Smooth muscle cell (in vitro differentiated cells): ENCODE results near the gene SLC9C1. TPM values are rescaled to one million over a fixed set of nuclear protein-coding genes. Genes with fewer than 3 reads are reported as not detected.

Experiments used
- DNase-seq: peaks from one replicate; lab custom pipeline; 2025; ENCODE audit not compliant: unreplicated experiment; lab: John Stamatoyannopoulos, UW
- H2AFZ ChIP-seq: fragments of 200-600 bp; sonication (generic); 2 replicates; pipeline ENCODE4 v1.6.0; 2016; ENCODE audit warnings: antibody characterized with exemption, low read depth, mild to moderate bottlenecking
- H3F3A ChIP-seq: fragments of 200-600 bp; sonication (generic); 2 replicates; pipeline ENCODE4 v1.6.0; 2017; ENCODE audit warnings: antibody characterized with exemption, low read depth
- H3K27ac ChIP-seq: fragments of 200-600 bp; sonication (generic); 2 replicates; pipeline ENCODE4 v1.5.1; 2016; ENCODE audit warnings: low read depth, mild to moderate bottlenecking
- H3K27me3 ChIP-seq: fragments of 200-600 bp; sonication (generic); 2 replicates; pipeline ENCODE4 v1.6.1; 2016; ENCODE audit warnings: low read depth, mild to moderate bottlenecking
- H3K36me3 ChIP-seq: fragments of 200-600 bp; sonication (generic); 2 replicates; pipeline ENCODE4 v1.5.1; 2016; ENCODE audit warnings: low read depth
- H3K4me1 ChIP-seq: fragments of 200-600 bp; sonication (generic); 2 replicates; pipeline ENCODE4 v1.5.1; 2016; ENCODE audit warnings: low read depth
- H3K4me2 ChIP-seq: fragments of 200-600 bp; sonication (generic); 2 replicates; pipeline ENCODE4 v1.6.0; 2016; ENCODE audit warnings: mild to moderate bottlenecking
- H3K4me3 ChIP-seq: fragments of 200-600 bp; sonication (generic); 2 replicates; pipeline ENCODE4 v1.5.1; 2016; ENCODE audit warnings: mild to moderate bottlenecking
- H3K79me2 ChIP-seq: fragments of 200-600 bp; sonication (generic); 2 replicates; pipeline ENCODE4 v1.6.0; 2016; ENCODE audit warnings: low read depth, mild to moderate bottlenecking
- H3K9ac ChIP-seq: fragments of 200-600 bp; sonication (generic); 2 replicates; pipeline ENCODE4 v1.6.0; 2016; ENCODE audit warnings: low read depth
- H3K9me3 ChIP-seq: fragments of 200-600 bp; sonication (generic); replicated peaks from 2 replicates; pipeline ENCODE4 v1.5.1; 2016; ENCODE audit warnings: low read depth
- H4K20me1 ChIP-seq: fragments of 200-600 bp; sonication (generic); 2 replicates; pipeline ENCODE4 v1.6.0; 2016; ENCODE audit warnings: low read depth
- CTCF ChIP-seq: fragments of 200-600 bp; sonication (generic); IDR thresholded peaks from 2 replicates; pipeline ENCODE4 v1.5.1; 2017; ENCODE audit warnings: borderline replicate concordance, mild to moderate bottlenecking, antibody characterized with exemption; ENCODE audit not compliant: insufficient read depth, poor library complexity, severe bottlenecking
- WGBS: methylation state at CpG from one replicate; pipeline ENCODE4 v1.1.7; 2016; ENCODE audit warnings: low lambda C conversion rate; 5-methylcytosine and 5-hydroxymethylcytosine counted together
- polyA plus RNA-seq: library from polyadenylated mRNA; unstranded; fragments of >200 nt; fragmentation: Nextera tagmentation; extraction: Ambion mirVana; gene quantifications from 2 replicates; pipeline ENCODE4 v1.2.1, GENCODE V29; 2016
- total RNA-seq: library from RNA; depleted of rRNA; stranded (reverse); fragments of >200 nt; gene quantifications from 2 replicates; pipeline ENCODE4 v1.2.3, GENCODE V29; 2014

Gene SLC9C1
- total and polyA plus RNA-seq, 2 experiments from 2014 or later, result not detected

GRCh38 chr3:112134335-112135124, 159.5 kb downstream of the SLC9C1 start:
- H3K27me3 ChIP-seq, result no peaks in the 10 kb centered on the region
- 88% methylated on average over 8 of the region's 8 CpGs for WGBS
- H3K27ac ChIP-seq, result no peak overlapping the region
- no peak overlapping the region for H2AFZ ChIP-seq
- H3K9ac ChIP-seq, result no peak overlapping the region
- H3F3A ChIP-seq, result no peaks in the 10 kb centered on the region
- no peak overlapping the region for H3K4me2 ChIP-seq
- H3K4me3 ChIP-seq, result no peak overlapping the region
- no peaks in the 10 kb centered on the region for H4K20me1 ChIP-seq
- DNase-seq, result no peak
- TF ChIP-seq CTCF, result no peak
- no peaks in the 10 kb centered on the region for H3K36me3 ChIP-seq
- H3K4me1 ChIP-seq, result peaks cover 30% of the 10 kb centered on the region
- no peaks in the 10 kb centered on the region for H3K79me2 ChIP-seq
- no peaks in the 10 kb centered on the region for H3K9me3 ChIP-seq

- Histone ChIP-seq H3F3A (no peaks in the 10 kb centered on the region), H3K27me3 (no peaks in the 10 kb centered on the region), H3K79me2 (no peaks in the 10 kb centered on the region), H3K4me2 (no peak overlapping the region), H3K4me1 (peaks cover 35% of the 10 kb centered on the region), H3K36me3 (no peaks in the 10 kb centered on the region), H3K9ac (no peak overlapping the region), H4K20me1 (no peaks in the 10 kb centered on the region), H3K9me3 (no peaks in the 10 kb centered on the region), H2AFZ (no peak overlapping the region), H3K27ac (no peak overlapping the region), H3K4me3 (no peak overlapping the region)
- DNase-seq, result no peak
- TF ChIP-seq CTCF, result no peak
- WGBS, result 86% methylated on average over 5 of the region's 5 CpGs
These were observed 160.2 kb downstream of the SLC9C1 start for GRCh38 chr3:112133626-112134334.

GRCh38 chr3:112132975-112133448, 161.0 kb downstream of the SLC9C1 start, which contains the start of gene GCSAM:
Gene GCSAM, minus strand, starts transcription at chr3:112133248. Its CDS starts 128 bp downstream, at chr3:112133120.
- Histone ChIP-seq H3K27me3 (no peaks in the 10 kb centered on the region), H2AFZ (no peak within 1 kb of the TSS), H3K79me2 (no peaks in the 10 kb centered on the region), H3K27ac (no peak within 1 kb of the TSS), H3K9ac (no peak within 1 kb of the TSS), H3K4me1 (peaks cover 28% of the 10 kb centered on the region), H3K4me3 (no peak within 1 kb of the TSS), H3K36me3 (no peaks in the 10 kb centered on the region), H3F3A (no peaks in the 10 kb centered on the region), H3K4me2 (no peak within 1 kb of the TSS), H3K9me3 (no peaks in the 10 kb centered on the region), H4K20me1 (no peaks in the 10 kb centered on the region)
- WGBS, result 74% methylated on average over 5 of the region's 5 CpGs
- DNase-seq, result no peak
- no peak for TF ChIP-seq CTCF
